Nephron progenitor cell (in vitro differentiated cells): ENCODE results near the gene CWC25.
"Not testable (repeated sequence)": the region's sequence is repeated elsewhere in the genome, so short reads cannot be mapped to it uniquely, and the experiment has no call there.

Experiments
- DNase-seq: peaks from one replicate; pipeline ENCODE4 v3.0.0; 2021
- H3K27ac Mint-ChIP-seq: 2 replicates; pipeline ENCODE4 v1.8.0; 2021; ENCODE audit warnings: mild to moderate bottlenecking, moderate library complexity, mixed read lengths
- H3K27me3 Mint-ChIP-seq: 2 replicates; pipeline ENCODE4 v1.8.0; 2021; ENCODE audit warnings: mild to moderate bottlenecking, low read depth, mixed read lengths; ENCODE audit not compliant: poor library complexity
- H3K36me3 Mint-ChIP-seq: 2 replicates; pipeline ENCODE4 v1.8.0; 2021; ENCODE audit warnings: low read depth, mixed read lengths
- H3K4me1 Mint-ChIP-seq: 2 replicates; pipeline ENCODE4 v1.8.0; 2021; ENCODE audit warnings: mixed read lengths
- H3K4me3 Mint-ChIP-seq: 2 replicates; pipeline ENCODE4 v1.8.0; 2021; ENCODE audit warnings: mild to moderate bottlenecking, moderate library complexity, mixed read lengths
- H3K9me3 Mint-ChIP-seq: 2 replicates; pipeline ENCODE4 v1.8.0; 2021; ENCODE audit warnings: mild to moderate bottlenecking, moderate library complexity, mixed read lengths
- TF ChIP-seq, protein P1 (sequence below): fragments of 200-600 bp; sonication (generic); IDR thresholded peaks from 2 replicates; pipeline ENCODE4 v1.5.0; 2021; ENCODE audit warnings: antibody characterized with exemption

CWC25 gene

DNA sequence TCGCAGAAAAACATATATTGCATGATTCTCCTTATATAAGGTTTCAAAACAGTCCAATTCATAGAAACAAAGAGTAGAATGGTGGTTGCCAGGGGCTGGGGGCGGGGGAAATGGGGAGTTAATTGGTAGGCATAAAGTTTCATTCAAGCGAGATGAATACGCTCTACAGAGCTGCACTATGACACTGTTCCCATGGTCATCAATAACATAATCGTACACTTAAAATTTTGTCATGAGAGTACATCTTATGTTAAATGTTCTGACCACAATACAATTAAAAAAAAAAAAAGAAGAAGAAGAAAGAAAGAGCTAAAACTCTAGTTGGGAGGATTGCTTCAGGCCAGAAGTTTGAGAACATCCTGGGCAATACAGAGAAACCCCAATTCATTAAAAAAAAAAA is 30.9 kb downstream of the CWC25 start:
- Mint-ChIP-seq H3K4me3 (no peak overlapping the region), H3K36me3 (peaks cover 43% of the 10 kb centered on the region), H3K9me3 (no peaks in the 10 kb centered on the region), H3K4me1 (peaks cover 60% of the 10 kb centered on the region), H3K27me3 (peaks cover 4% of the 10 kb centered on the region), H3K27ac (peak overlapping the region; percentile 24)
- DNase-seq = no peak
- TF ChIP-seq, protein P1, sequence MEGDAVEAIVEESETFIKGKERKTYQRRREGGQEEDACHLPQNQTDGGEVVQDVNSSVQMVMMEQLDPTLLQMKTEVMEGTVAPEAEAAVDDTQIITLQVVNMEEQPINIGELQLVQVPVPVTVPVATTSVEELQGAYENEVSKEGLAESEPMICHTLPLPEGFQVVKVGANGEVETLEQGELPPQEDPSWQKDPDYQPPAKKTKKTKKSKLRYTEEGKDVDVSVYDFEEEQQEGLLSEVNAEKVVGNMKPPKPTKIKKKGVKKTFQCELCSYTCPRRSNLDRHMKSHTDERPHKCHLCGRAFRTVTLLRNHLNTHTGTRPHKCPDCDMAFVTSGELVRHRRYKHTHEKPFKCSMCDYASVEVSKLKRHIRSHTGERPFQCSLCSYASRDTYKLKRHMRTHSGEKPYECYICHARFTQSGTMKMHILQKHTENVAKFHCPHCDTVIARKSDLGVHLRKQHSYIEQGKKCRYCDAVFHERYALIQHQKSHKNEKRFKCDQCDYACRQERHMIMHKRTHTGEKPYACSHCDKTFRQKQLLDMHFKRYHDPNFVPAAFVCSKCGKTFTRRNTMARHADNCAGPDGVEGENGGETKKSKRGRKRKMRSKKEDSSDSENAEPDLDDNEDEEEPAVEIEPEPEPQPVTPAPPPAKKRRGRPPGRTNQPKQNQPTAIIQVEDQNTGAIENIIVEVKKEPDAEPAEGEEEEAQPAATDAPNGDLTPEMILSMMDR = no peak

DNA sequence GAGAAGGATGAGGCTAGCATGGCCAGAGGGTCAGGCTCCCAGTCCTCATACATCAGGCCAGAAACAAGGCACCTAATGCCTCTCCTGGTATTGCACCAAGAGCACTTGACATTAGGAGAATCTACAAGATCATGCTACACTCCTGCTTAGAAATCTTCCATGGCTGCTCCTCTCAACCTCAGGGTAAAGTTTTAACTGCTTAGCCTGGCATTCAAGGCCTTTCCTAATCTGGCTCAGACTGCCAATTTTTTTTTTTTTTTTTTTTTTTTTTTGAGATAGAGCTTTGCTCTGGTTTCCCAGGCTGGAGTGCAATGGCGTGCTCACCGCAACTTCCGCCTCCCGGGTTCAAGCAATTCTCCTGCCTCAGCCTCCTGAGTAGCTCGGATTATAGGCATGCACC is 34.0 kb downstream of the CWC25 start:
- Mint-ChIP-seq H3K4me3 (no peak overlapping the region), H3K27me3 (peaks cover 4% of the 10 kb centered on the region), H3K36me3 (peaks cover 41% of the 10 kb centered on the region), H3K9me3 (no peaks in the 10 kb centered on the region), H3K4me1 (peaks cover 42% of the 10 kb centered on the region), H3K27ac (no peak overlapping the region)
- TF ChIP-seq, protein P1 = no peak
- DNase-seq = no peak

DNA sequence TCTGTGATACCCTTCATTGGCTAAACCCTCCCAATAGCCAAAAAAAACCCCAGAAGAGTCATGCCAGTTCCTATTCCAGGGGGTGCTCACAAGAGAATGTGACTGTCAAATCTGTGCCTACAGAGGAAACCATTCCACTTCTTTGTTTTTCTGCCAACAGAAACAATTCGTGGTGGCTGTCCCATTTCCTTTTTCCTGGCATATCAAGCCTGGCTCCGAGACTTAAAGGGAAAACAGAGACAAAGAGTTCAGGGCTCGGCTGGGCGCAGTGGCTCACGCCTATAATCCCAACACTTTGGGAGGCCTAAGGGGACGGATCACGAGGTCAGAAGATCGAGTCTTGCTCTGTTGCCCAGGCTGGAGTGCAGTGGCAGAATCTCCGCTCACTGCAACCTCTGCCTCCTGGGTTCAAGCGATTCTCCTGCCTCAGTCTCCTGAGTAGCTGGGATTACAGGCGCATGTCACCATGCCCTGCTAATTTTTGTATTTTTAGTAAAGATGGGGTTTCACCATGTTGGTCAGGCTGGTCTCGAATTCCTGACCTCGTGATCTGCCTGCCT is 34.9 kb downstream of the CWC25 start:
- not testable (repeated sequence) for H3K27me3 Mint-ChIP-seq, DNase-seq, H3K9me3 Mint-ChIP-seq
- Mint-ChIP-seq H3K4me3 (peak overlapping the region; percentile 45), H3K36me3 (peaks cover 40% of the 10 kb centered on the region), H3K27ac (peak overlapping the region; percentile 97), H3K4me1 (peaks cover 42% of the 10 kb centered on the region)

DNA sequence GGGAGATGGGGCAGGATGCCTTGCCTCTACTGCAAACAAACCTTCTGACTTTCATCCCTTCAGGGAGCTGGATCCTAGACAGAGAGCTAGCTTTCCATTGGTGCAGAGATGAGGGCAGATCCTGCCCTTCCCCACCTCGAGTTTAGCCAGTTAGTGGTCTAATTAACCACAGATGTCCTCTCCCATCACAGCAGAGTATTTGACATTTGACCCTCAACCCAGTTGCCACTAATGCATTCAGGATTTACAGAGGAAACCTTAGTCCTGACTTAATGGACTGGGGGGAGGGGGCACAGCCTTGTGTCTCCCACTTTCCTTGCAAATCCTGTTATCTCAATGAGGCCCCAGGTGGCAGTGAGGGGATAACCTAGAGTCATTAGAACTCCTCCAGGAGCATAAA is 35.9 kb downstream of the CWC25 start:
- H3K27me3 Mint-ChIP-seq = peaks cover 4% of the 10 kb centered on the region
- H3K36me3 Mint-ChIP-seq = peaks cover 41% of the 10 kb centered on the region
- peaks cover 39% of the 10 kb centered on the region for H3K4me1 Mint-ChIP-seq
- H3K4me3 Mint-ChIP-seq = peak overlapping the region; percentile 50
- TF ChIP-seq, protein P1 = no peak
- peak overlapping the region; percentile 97 for H3K27ac Mint-ChIP-seq
- peak; percentile 37 for DNase-seq
- H3K9me3 Mint-ChIP-seq = no peaks in the 10 kb centered on the region

DNA sequence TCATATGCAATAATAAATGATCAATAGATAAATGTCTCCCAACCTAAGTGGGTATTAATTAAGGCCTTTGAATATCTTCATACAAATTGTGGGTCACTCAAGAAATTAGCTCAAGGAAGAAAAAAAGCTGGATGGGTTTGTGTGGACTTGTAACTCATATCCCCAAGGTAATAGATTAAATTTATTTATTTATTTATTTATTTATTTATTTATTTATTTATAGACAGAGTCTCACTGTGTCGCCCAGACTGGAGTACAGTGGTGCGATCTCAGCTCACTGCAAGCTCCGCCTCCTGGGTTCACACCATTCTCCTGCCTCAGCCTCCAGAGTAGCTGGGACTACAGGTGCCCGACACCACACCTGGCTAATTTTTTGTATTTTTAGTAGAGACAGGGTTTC is 37.1 kb downstream of the CWC25 start:
- H3K27ac Mint-ChIP-seq, H3K9me3 Mint-ChIP-seq, H3K27me3 Mint-ChIP-seq, H3K4me3 Mint-ChIP-seq, DNase-seq: not testable (repeated sequence)
- peaks cover 41% of the 10 kb centered on the region for H3K36me3 Mint-ChIP-seq
- H3K4me1 Mint-ChIP-seq = peaks cover 33% of the 10 kb centered on the region

DNA sequence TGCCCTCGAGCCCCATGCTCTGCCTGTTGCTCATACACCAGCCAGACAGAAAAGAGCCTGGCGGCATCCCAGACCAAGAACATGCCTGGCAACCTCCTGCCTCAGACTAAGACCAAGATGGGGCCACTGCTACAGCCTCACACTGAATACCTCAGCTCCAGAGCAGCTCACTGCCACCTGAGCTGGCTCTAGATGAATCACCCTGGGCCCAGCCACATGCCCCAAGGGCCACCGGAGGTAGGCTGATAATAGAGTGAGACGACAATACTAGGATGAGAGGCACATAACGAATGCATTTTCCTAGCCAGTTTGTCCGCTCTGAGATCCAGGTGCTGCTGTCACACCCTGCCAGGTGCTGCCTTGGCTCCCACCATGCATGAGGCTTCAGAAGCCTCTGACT is 38.7 kb downstream of the CWC25 start:
- H3K36me3 Mint-ChIP-seq = peaks cover 34% of the 10 kb centered on the region
- H3K9me3 Mint-ChIP-seq = no peaks in the 10 kb centered on the region
- no peak for DNase-seq
- H3K27ac Mint-ChIP-seq = no peak overlapping the region
- TF ChIP-seq, protein P1 = no peak
- H3K27me3 Mint-ChIP-seq = no peaks in the 10 kb centered on the region
- H3K4me3 Mint-ChIP-seq = no peak overlapping the region
- peaks cover 26% of the 10 kb centered on the region for H3K4me1 Mint-ChIP-seq

DNA sequence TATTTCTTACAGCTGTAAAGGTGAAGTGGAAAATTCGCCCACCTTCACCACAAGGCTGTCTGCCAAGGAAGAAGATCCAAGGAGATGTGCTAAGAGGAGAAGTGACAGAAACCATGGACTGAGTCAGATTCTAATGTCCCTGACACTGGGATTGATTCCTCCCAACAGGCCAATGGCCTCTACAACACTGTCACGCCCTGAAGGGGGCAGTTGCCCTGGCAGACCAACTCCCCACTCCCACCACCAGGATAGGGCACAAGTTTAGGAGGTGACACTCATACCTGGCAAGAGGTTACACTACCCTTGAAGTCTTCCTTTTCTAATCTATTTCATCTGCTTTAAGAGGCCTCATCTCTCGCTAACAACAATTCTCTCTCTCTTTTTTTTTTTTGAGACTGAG is 41.9 kb downstream of the CWC25 start:
- Mint-ChIP-seq H3K36me3 (peaks cover 56% of the 10 kb centered on the region), H3K4me1 (no peaks in the 10 kb centered on the region), H3K4me3 (no peak overlapping the region), H3K9me3 (no peaks in the 10 kb centered on the region), H3K27ac (no peak overlapping the region), H3K27me3 (no peaks in the 10 kb centered on the region)
- TF ChIP-seq, protein P1 = no peak
- no peak for DNase-seq
